Endodermal cell (in vitro differentiated cells): Measurements from ENCODE around the gene NISCH. TPM values are rescaled to one million over a fixed set of nuclear protein-coding genes. Genes with fewer than 3 reads are reported as not detected.

Experiments used
- DNase-seq: peaks from one replicate; pipeline ENCODE4 v3.0.0-alpha.2; 2017
- H3K27ac ChIP-seq: 2 replicates; pipeline ENCODE4 v1.5.1; 2013; ENCODE audit warnings: mild to moderate bottlenecking, low read depth, low read length, moderate library complexity
- H3K27me3 ChIP-seq: 2 replicates; pipeline ENCODE4 v1.6.1; 2013; ENCODE audit warnings: mild to moderate bottlenecking, low read length, moderate library complexity; ENCODE audit not compliant: insufficient read depth, control insufficient read depth, poor library complexity, severe bottlenecking
- H3K36me3 ChIP-seq: 2 replicates; pipeline ENCODE4 v1.7.0; 2013; ENCODE audit warnings: mild to moderate bottlenecking, low read length, moderate library complexity; ENCODE audit not compliant: control insufficient read depth, insufficient read depth
- H3K4me1 ChIP-seq: one replicate; pipeline ENCODE4 v1.7.0; 2013; ENCODE audit warnings: low read length; ENCODE audit not compliant: control insufficient read depth, insufficient read depth
- H3K4me3 ChIP-seq: 2 replicates; pipeline ENCODE4 v1.5.1; 2013; ENCODE audit warnings: mild to moderate bottlenecking, low read length, moderate library complexity
- H3K9ac ChIP-seq: 2 replicates; pipeline ENCODE4 v1.6.1; 2013; ENCODE audit warnings: mild to moderate bottlenecking, low read length, moderate library complexity; ENCODE audit not compliant: poor library complexity, severe bottlenecking; ENCODE audit errors: extremely low read depth
- H3K9me3 ChIP-seq: 2 replicates; pipeline ENCODE4 v1.6.1; 2013; ENCODE audit warnings: mild to moderate bottlenecking, low read length, moderate library complexity; ENCODE audit not compliant: control insufficient read depth
- H3K27ac Mint-ChIP-seq: 2 replicates; pipeline ENCODE4 v1.8.0; 2020; ENCODE audit warnings: mixed read lengths
- H3K27me3 Mint-ChIP-seq: 2 replicates; pipeline ENCODE4 v1.8.0; 2021; ENCODE audit warnings: mild to moderate bottlenecking, mixed read lengths; ENCODE audit not compliant: insufficient read depth
- H3K36me3 Mint-ChIP-seq: 2 replicates; pipeline ENCODE4 v1.8.0; 2020; ENCODE audit warnings: low read depth, mixed read lengths
- H3K4me1 Mint-ChIP-seq: 2 replicates; pipeline ENCODE4 v1.8.0; 2020; ENCODE audit warnings: mixed read lengths
- H3K4me3 Mint-ChIP-seq: 2 replicates; pipeline ENCODE4 v1.8.0; 2020; ENCODE audit warnings: mild to moderate bottlenecking, moderate library complexity, mixed read lengths
- H3K9me3 Mint-ChIP-seq: 2 replicates; pipeline ENCODE4 v1.8.0; 2020; ENCODE audit warnings: mild to moderate bottlenecking, mixed read lengths
- WGBS, 2 experiments: methylation state at CpG; one replicate each; pipeline versions ENCODE4 v1.1.5 to v1.1.7; 2013; ENCODE audit warnings: missing lambda C conversion rate in 2 of 2, mixed read lengths in 1 of 2; ENCODE audit not compliant: insufficient coverage in 1 of 2, insufficient read length in 1 of 2; 5-methylcytosine and 5-hydroxymethylcytosine counted together
- total RNA-seq, 2 donors: library from RNA; stranded (reverse); fragmentation: NEBNext Ultra II Directional in 1 of 2; extraction: Animal tissue kit (Norgen Biotek cat#: 25700) in 1 of 2; gene quantifications; 2 replicates in 1 of 2; 3 replicates in 1 of 2; pipeline ENCODE4 v1.2.1, GENCODE V29; 2021
- TF ChIP-seq, protein P1 (sequence below): fragments of 200-600 bp; sonication (generic); conservative IDR thresholded peaks from 2 replicates; pipeline ENCODE4 v1.5.0; 2021; ENCODE audit warnings: antibody characterized with exemption, mild to moderate bottlenecking

NISCH gene
- total RNA-seq, 2 donors from 2014 or later: 151 to 156 TPM

DNA sequence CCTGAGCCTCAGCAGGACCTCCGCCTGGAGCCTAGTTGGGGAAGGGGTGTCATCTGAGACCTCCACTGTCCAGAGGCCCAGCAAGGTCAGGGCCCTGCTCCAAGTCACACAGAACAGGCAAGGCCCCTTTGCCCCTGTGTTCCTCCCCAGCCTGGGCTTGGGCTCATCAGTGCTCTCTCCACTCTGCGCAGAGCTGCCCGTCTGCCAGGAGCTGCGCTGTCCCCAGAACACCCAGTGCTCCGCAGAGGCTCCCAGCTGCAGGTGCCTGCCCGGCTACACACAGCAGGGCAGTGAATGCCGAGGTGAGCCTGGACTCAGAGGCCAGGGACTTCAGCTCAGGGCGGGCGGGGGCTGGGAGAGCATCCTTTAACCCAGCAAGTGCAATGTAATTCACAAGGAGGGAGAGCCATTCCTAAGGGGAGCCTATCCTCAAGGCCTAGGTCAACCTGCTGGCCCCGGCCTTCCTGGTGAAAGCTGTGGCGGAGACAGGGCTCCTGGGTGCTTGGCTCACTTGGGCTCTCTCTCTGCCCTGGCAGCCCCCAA, 47.5 kb downstream of the NISCH start:
- Mint-ChIP-seq H3K27me3 (no peaks in the 10 kb centered on the region), H3K9me3 (no peaks in the 10 kb centered on the region), H3K27ac (no peak overlapping the region), H3K4me1 (peaks cover 6% of the 10 kb centered on the region), H3K36me3 (no peaks in the 10 kb centered on the region), H3K4me3 (no peak overlapping the region)
- Histone ChIP-seq H3K4me1 (no peaks in the 10 kb centered on the region), H3K4me3 (no peak overlapping the region), H3K36me3 (no peaks in the 10 kb centered on the region), H3K9ac (no peak overlapping the region), H3K27ac (no peak overlapping the region), H3K27me3 (no peaks in the 10 kb centered on the region), H3K9me3 (no peaks in the 10 kb centered on the region)
- 89 to 92% methylated on average over 10 to 11 of the region's 11 CpGs for WGBS, 2 experiments
- DNase-seq: no peak
- TF ChIP-seq, protein P1, sequence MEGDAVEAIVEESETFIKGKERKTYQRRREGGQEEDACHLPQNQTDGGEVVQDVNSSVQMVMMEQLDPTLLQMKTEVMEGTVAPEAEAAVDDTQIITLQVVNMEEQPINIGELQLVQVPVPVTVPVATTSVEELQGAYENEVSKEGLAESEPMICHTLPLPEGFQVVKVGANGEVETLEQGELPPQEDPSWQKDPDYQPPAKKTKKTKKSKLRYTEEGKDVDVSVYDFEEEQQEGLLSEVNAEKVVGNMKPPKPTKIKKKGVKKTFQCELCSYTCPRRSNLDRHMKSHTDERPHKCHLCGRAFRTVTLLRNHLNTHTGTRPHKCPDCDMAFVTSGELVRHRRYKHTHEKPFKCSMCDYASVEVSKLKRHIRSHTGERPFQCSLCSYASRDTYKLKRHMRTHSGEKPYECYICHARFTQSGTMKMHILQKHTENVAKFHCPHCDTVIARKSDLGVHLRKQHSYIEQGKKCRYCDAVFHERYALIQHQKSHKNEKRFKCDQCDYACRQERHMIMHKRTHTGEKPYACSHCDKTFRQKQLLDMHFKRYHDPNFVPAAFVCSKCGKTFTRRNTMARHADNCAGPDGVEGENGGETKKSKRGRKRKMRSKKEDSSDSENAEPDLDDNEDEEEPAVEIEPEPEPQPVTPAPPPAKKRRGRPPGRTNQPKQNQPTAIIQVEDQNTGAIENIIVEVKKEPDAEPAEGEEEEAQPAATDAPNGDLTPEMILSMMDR: no peak

- H3K27me3 ChIP-seq: no peaks in the 10 kb centered on the region
- no peak overlapping the region for H3K9ac ChIP-seq
- Mint-ChIP-seq H3K36me3 (no peaks in the 10 kb centered on the region), H3K9me3 (no peaks in the 10 kb centered on the region), H3K27me3 (no peaks in the 10 kb centered on the region), H3K4me3 (no peak overlapping the region), H3K4me1 (peaks cover 6% of the 10 kb centered on the region), H3K27ac (no peak overlapping the region)
- H3K4me3 ChIP-seq: no peak overlapping the region
- 85 to 89% methylated on average over 5 to 23 of the region's 23 CpGs for WGBS, 2 experiments
- no peak overlapping the region for H3K27ac ChIP-seq
- no peak for DNase-seq
- no peaks in the 10 kb centered on the region for H3K9me3 ChIP-seq
- H3K36me3 ChIP-seq: no peaks in the 10 kb centered on the region
- H3K4me1 ChIP-seq: no peaks in the 10 kb centered on the region
- TF ChIP-seq, protein P1: peak; percentile 16
These were observed 48.5 kb downstream of the NISCH start for GRCh38 chr3:52503788-52504424.

DNA sequence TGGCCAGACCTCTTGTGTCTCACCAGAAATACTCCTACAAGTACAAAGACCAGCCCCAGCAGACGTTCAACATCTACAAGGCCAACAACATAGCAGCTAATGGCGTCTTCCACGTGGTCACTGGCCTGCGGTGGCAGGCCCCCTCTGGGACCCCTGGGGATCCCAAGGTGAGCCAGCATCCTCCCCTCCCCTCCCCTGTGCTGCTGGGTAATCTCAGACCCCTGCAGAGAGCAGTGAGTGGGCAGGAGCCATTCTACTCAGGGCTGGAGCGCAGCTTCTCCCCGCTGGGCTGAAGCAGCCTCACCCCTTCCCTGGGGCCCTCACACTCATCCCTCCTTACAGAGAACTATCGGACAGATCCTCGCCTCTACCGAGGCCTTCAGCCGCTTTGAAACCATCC, 49.6 kb downstream of the NISCH start:
- no peaks in the 10 kb centered on the region for H3K27me3 Mint-ChIP-seq
- Histone ChIP-seq H3K4me3 (no peak overlapping the region), H3K9ac (no peak overlapping the region), H3K4me1 (no peaks in the 10 kb centered on the region), H3K9me3 (no peaks in the 10 kb centered on the region), H3K27ac (no peak overlapping the region), H3K36me3 (no peaks in the 10 kb centered on the region), H3K27me3 (no peaks in the 10 kb centered on the region)
- peaks cover 6% of the 10 kb centered on the region for H3K4me1 Mint-ChIP-seq
- no peaks in the 10 kb centered on the region for H3K36me3 Mint-ChIP-seq
- H3K9me3 Mint-ChIP-seq: no peaks in the 10 kb centered on the region
- TF ChIP-seq, protein P1: no peak
- H3K4me3 Mint-ChIP-seq: no peak overlapping the region
- no peak for DNase-seq
- WGBS, 2 experiments: 88% methylated on average over 6 to 10 of the region's 10 CpGs
- no peak overlapping the region for H3K27ac Mint-ChIP-seq
